ENCODE data around the gene VIPR1. TPM values are rescaled to one million over a fixed set of nuclear protein-coding genes. Genes with fewer than 3 reads are reported as not detected.

Gene VIPR1
- total RNA-seq, 4 donors from 2014 or later, result 3.6 to 94.6 (median 14.3) TPM

DNA sequence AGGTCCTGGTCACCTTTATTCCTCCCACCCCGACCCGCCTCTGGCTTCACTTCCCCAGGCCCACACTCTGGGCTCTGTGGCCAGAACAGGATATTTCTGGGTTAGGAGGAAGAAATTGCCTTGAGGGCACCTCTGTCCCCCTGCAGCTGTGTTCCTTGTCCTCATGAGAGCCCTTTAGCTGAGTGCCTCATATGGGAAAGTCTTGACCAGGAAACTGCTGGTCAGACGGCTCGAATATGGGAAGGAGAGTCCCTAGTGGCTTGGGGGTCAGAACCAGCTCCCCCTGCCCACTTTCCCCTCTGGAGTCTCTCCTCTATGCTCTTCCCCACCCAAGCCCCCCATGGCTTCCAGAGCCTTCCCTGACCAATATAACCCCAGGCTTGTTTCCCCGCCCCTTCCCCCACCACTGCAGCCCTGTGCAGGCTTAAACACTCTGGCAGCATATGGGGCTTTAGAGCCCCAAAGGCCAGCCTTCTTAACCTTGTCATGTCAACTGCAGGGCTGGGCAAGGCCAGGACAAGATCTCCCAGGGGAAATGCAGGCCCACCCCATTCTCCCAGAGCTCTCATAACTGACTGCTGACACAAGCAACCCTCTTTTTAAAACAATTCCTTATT lies 42.9 kb downstream of the VIPR1 start:
- TF ChIP-seq, protein P1, sequence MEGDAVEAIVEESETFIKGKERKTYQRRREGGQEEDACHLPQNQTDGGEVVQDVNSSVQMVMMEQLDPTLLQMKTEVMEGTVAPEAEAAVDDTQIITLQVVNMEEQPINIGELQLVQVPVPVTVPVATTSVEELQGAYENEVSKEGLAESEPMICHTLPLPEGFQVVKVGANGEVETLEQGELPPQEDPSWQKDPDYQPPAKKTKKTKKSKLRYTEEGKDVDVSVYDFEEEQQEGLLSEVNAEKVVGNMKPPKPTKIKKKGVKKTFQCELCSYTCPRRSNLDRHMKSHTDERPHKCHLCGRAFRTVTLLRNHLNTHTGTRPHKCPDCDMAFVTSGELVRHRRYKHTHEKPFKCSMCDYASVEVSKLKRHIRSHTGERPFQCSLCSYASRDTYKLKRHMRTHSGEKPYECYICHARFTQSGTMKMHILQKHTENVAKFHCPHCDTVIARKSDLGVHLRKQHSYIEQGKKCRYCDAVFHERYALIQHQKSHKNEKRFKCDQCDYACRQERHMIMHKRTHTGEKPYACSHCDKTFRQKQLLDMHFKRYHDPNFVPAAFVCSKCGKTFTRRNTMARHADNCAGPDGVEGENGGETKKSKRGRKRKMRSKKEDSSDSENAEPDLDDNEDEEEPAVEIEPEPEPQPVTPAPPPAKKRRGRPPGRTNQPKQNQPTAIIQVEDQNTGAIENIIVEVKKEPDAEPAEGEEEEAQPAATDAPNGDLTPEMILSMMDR (IDR thresholded peaks at IDR 0.05; ENCODE audit: low read depth), result no peak

DNA sequence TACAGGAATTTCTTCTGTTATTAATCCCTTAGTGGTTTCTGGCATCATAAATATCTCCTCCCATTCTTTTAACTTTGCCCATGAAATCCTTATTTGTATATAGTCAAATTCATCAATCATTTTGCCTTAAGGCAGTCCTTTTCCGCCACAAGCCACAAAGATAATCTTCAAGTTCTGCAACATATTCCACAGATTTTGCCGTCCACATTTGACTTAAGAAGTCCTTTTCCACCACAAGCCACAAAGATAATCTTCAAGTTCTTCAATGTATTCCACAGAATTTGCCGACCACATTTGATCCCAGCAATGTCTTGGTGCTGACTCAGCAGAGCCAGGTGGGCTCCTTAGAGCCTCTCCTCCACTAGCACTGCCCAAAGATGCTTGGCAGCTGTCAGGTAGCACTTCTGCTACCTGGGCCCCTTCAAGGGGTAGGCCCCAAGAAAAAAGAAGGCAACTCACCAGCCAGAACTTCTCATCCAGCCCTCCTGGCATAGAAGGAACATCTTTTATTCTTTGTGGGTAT lies 44.3 kb downstream of the VIPR1 start:
- TF ChIP-seq, protein P1 (IDR thresholded peaks at IDR 0.05; ENCODE audit: low read depth), result no peak

DNA sequence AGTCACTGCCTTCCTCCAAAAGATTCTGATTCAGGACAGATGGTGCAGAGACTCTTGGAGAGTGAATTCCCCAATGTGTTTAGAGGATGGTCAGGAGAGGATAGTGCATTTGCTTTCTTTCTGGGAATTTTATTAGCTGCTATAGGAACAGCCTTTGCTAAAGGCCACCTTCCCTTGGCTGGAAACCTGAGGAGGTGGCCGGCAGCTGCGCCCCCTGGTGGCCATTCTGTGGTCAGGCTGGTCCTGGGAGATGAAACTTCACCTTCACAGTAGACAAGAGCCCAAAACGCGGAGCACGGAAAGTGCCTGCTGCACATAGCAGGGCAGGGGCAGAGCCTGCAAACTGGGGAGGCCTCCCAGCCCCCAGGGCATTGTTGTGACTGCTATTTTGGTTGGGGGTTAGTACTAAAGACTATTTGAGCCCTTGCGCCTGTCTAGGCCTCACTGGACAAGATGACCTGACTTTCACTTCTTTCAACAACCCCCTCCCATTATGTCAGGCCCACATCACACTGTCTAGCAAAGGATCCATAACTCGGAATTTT lies 45.0 kb downstream of the VIPR1 start:
- TF ChIP-seq, protein P1 (IDR thresholded peaks at IDR 0.05; ENCODE audit: low read depth), result no peak

DNA sequence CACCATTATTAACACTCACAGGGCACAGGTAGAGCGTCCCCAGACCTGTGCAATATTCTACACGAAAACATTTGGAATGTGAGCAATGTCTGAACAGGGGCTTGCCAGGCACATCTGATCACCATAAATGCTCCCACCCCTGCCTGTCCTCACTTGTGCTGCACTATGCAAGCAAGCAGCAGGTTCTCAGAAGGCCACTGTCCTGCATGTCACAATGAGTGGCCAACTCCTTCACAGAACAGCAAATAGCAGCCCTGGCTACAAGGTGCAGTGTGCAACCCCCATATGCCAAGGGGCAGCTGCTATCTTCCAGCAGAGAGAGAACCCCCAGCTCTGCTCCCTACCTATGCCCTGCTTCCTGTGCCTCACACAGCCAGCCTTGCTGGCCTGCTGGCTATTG lies 46.7 kb downstream of the VIPR1 start:
- TF ChIP-seq, protein P1 (IDR thresholded peaks at IDR 0.05; ENCODE audit: low read depth), result no peak

DNA sequence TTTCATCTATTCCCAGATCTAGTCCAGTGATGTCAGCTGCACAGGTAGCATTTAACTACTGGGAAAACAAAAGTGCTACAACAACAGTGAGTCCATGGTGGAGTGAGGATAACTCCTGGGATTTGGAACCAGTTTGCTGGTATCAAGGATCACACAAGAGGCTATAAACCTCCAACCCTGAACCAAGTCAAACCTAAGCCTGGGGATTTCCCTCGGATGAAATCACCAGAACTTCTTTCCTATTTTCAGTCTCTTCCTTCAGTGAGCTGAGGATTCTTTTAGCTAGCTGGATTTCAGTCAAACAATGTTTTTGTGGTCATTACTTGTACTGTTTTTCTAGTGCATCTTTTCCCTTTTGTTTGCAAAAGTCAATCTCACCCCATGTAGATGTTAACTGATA lies 47.8 kb downstream of the VIPR1 start:
- TF ChIP-seq, protein P1 (IDR thresholded peaks at IDR 0.05; ENCODE audit: low read depth), result no peak

DNA sequence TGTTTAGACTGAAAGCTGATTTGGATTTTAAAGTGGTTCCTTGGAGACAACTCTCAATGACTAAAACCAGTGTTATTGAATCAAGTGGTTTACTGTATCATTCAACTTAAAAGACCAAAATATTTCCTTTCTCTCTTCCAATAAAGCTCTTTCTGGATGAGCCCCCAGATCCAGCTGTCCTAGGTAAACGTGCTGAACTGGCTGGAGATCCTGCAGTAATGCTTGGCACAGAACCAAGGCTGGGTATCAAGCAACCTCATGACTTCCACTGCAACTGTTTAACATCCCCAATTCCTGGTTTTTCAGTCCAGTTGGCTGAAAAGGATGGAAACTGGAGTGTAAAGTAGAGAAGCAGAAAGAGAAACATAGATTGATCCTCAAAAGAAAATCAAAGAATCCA lies 50.4 kb downstream of the VIPR1 start:
- TF ChIP-seq, protein P1 (IDR thresholded peaks at IDR 0.05; ENCODE audit: low read depth), result no peak

DNA sequence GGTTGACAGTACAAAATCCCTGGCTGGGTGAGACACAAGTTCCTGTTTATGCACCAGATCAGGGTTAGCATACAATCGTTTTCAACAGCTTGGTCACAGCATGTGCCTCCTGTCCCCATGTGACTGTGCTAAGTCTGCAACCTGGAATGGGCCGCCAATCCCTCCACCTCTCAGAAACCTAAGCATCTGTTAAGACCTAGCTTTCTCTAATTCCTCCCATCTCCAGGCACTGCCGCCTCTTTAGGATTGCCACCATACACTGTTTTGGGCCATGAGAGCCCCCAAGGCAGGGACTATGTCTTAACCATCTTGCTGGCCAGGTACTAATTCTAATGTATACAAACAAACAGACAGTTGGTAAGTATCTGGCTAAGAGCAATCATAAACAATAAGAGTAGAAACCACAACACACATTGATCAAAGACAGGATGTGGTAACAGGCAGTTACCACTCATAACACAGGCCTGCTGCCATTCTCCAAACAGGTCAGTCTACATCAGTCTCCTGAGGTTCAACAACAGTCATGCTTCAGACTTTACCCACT lies 53.7 kb downstream of the VIPR1 start:
- TF ChIP-seq, protein P1 (IDR thresholded peaks at IDR 0.05; ENCODE audit: low read depth), result no peak
